A549 (cell line): ENCODE results near the gene ATP9B. TPM values are rescaled to one million over a fixed set of nuclear protein-coding genes. Genes with fewer than 3 reads are reported as not detected.

ENCODE experiments used
- ATAC-seq, 2 experiments: fragments of 200-7000 bp in 1 of 2; fragments of >200 bp in 1 of 2; cut with Nextera tagmentation in 1 of 2; cut with Tn5 transposase in 1 of 2; 3 replicates each; pipeline versions ENCODE4 v1.8.0 to v1.9.1; 2018 to 2020; ENCODE audit warnings: mild to moderate bottlenecking in 1 of 2, moderate library complexity in 1 of 2
- CTCF ChIA-PET: fragments of 300-600 bp; sonication (Branson Sonifier 250); formaldehyde crosslinking; extraction: SDS; loops from one replicate; lab custom pipeline; 2021; ENCODE audit warnings: antibody characterized with exemption, inconsistent platforms; lab: Yijun Ruan, JAX
- POLR2A ChIA-PET: fragments of 350-600 bp; formaldehyde crosslinking; extraction: SDS; loops from one replicate; lab custom pipeline; 2021; ENCODE audit warnings: antibody characterized with exemption, inconsistent platforms; lab: Yijun Ruan, JAX
- DNase-seq, 2 experiments: peaks; one replicate each; pipeline versions ENCODE4 v3.0.0 to v3.0.0-alpha.2; 2011 to 2016; ENCODE audit warnings: low read depth in 1 of 2, low spot score in 1 of 2
- FAIRE-seq: peaks from 2 replicates; lab custom pipeline; 2011; peaks lifted over from hg19 to GRCh38; lab: Jason Lieb, UNC
- H3K27ac ChIP-seq, 2 experiments: fragments of >200 bp; sonication (Bioruptor Twin); formaldehyde crosslinking; 3 replicates each; pipeline ENCODE4 v1.5.1; 2016 to 2017
- H3K4me1 ChIP-seq: fragments of >200 bp; sonication (Bioruptor Twin); formaldehyde crosslinking; 3 replicates; pipeline ENCODE4 v1.6.1; 2016
- H3K4me2 ChIP-seq: fragments of >200 bp; sonication (Bioruptor Twin); formaldehyde crosslinking; 3 replicates; pipeline ENCODE4 v1.6.1; 2016
- H3K4me3 ChIP-seq: fragments of >200 bp; sonication (Bioruptor Twin); formaldehyde crosslinking; 3 replicates; pipeline ENCODE4 v1.5.1; 2016
- H3K9me3 ChIP-seq: fragments of >200 bp; sonication (Bioruptor Twin); formaldehyde crosslinking; 3 replicates; pipeline ENCODE4 v1.6.1; 2016
- CHD2 ChIP-seq: fragments of 150-350 bp; IDR thresholded peaks from 2 replicates; pipeline ENCODE4 v1.6.1; 2014; ENCODE audit warnings: low read length; ENCODE audit not compliant: partially characterized antibody
- EHF ChIP-seq: fragments of 250-450 bp; sonication (Bioruptor Pico); IDR thresholded peaks from 2 replicates; pipeline ENCODE4 v1.5.0; 2020; ENCODE audit warnings: mild to moderate bottlenecking
- EHMT2 ChIP-seq: fragments of 200-600 bp; sonication (generic); IDR thresholded peaks from 2 replicates; pipeline ENCODE4 v1.6.1; 2016; ENCODE audit warnings: antibody characterized with exemption, low read depth, mild to moderate bottlenecking, moderate library complexity
- EP300 ChIP-seq, 2 experiments: fragments of >200 bp; sonication (Bioruptor Twin); formaldehyde crosslinking; IDR thresholded peaks; 2 replicates in 1 of 2; 3 replicates in 1 of 2; pipeline ENCODE4 v1.6.1; 2016 to 2017
- ESRRA ChIP-seq: fragments of 150-350 bp; IDR thresholded peaks from 2 replicates; pipeline ENCODE4 v1.6.1; 2014; ENCODE audit warnings: mild to moderate bottlenecking, low read length, borderline replicate concordance
- FOXS1 ChIP-seq: fragments of 250-450 bp; sonication (Bioruptor Pico); IDR thresholded peaks from 2 replicates; pipeline ENCODE4 v1.5.0; 2020; ENCODE audit warnings: mild to moderate bottlenecking, moderate library complexity
- GATA3 ChIP-seq: IDR thresholded peaks from 2 replicates; pipeline ENCODE4 v1.6.1; 2012; ENCODE audit warnings: borderline replicate concordance
- JUNB ChIP-seq: fragments of >200 bp; sonication (Bioruptor Twin); formaldehyde crosslinking; IDR thresholded peaks from 2 replicates; pipeline ENCODE4 v1.6.1; 2016
- KDM1A ChIP-seq: fragments of 200-600 bp; sonication (generic); IDR thresholded peaks from 2 replicates; pipeline ENCODE4 v1.6.1; 2016; ENCODE audit warnings: low read depth, mild to moderate bottlenecking
- MAZ ChIP-seq: fragments of 150-350 bp; IDR thresholded peaks from 2 replicates; pipeline ENCODE4 v1.6.1; 2014; ENCODE audit warnings: antibody characterized with exemption, low read depth, low read length, borderline replicate concordance
- MYC ChIP-seq: IDR thresholded peaks from 2 replicates; pipeline ENCODE4 v1.6.1; 2012; ENCODE audit warnings: mild to moderate bottlenecking, inconsistent platforms, low read length, improper control_type of control experiment, borderline replicate concordance
- NPAS2 ChIP-seq: fragments of 250-450 bp; sonication (Bioruptor Pico); IDR thresholded peaks from 2 replicates; pipeline ENCODE4 v1.8.0; 2022; ENCODE audit warnings: mild to moderate bottlenecking, moderate library complexity, borderline replicate concordance
- NR3C1 ChIP-seq: fragments of >200 bp; sonication (Bioruptor Twin); formaldehyde crosslinking; IDR thresholded peaks from 3 replicates; pipeline ENCODE4 v1.6.1; 2017
- PHF8 ChIP-seq: fragments of 200-600 bp; sonication (generic); IDR thresholded peaks from 2 replicates; pipeline ENCODE4 v1.6.1; 2016; ENCODE audit warnings: low read depth, mild to moderate bottlenecking, antibody characterized with exemption, moderate library complexity, borderline replicate concordance
- POLR2A ChIP-seq: IDR thresholded peaks from 2 replicates; pipeline ENCODE4 v1.6.1; 2012; ENCODE audit warnings: mild to moderate bottlenecking, low read length
- POLR2AphosphoS2 ChIP-seq: conservative IDR thresholded peaks from 2 replicates; pipeline ENCODE4 v1.6.1; 2012; ENCODE audit warnings: low read length, improper control_type of control experiment, inconsistent platforms
- RARB ChIP-seq: fragments of 250-450 bp; sonication (Bioruptor Pico); IDR thresholded peaks from 2 replicates; pipeline ENCODE4 v1.8.0; 2021; ENCODE audit warnings: mild to moderate bottlenecking, moderate library complexity
- RCOR1 ChIP-seq: fragments of 150-350 bp; IDR thresholded peaks from 2 replicates; pipeline ENCODE4 v1.6.1; 2014; ENCODE audit warnings: antibody characterized with exemption, low read length, low read depth
- RNF2 ChIP-seq: fragments of 200-600 bp; sonication (generic); IDR thresholded peaks from 2 replicates; pipeline ENCODE4 v1.6.1; 2016; ENCODE audit warnings: low read depth, mild to moderate bottlenecking, antibody characterized with exemption, moderate library complexity, borderline replicate concordance
- TFCP2L1 ChIP-seq: fragments of 250-450 bp; sonication (Bioruptor Pico); IDR thresholded peaks from 2 replicates; pipeline ENCODE4 v1.5.0; 2021; ENCODE audit warnings: mild to moderate bottlenecking
- ZC3H11A ChIP-seq: fragments of 450-650 bp; IDR thresholded peaks from 2 replicates; pipeline ENCODE4 v1.6.1; 2014; ENCODE audit warnings: antibody characterized with exemption, mild to moderate bottlenecking
- ZFP36 ChIP-seq: fragments of 450-650 bp; IDR thresholded peaks from 2 replicates; pipeline ENCODE4 v1.6.1; 2014; ENCODE audit warnings: borderline replicate concordance; ENCODE audit not compliant: partially characterized antibody
- WGBS: methylation state at CpG from one replicate; pipeline ENCODE4 v1.1.6; 2017; ENCODE audit errors: missing lambda C conversion rate; 5-methylcytosine and 5-hydroxymethylcytosine counted together
- polyA plus RNA-seq, 4 experiments: library from polyadenylated mRNA; depleted of rRNA in 3 of 4; stranded (reverse); fragments of >200 nt; fragmentation: RNase III in 1 of 4; extraction: RNeasy Plus Mini Kit Qiagen cat#74134 plus additional on column Dnase treatment in 1 of 4; gene quantifications; 2 replicates in 3 of 4; 3 replicates in 1 of 4; pipeline ENCODE4 v1.2.3, GENCODE V29; 2011 to 2017
- TF ChIP-seq, protein P1 (sequence below): fragments of >200 bp; sonication (Bioruptor Twin); formaldehyde crosslinking; IDR thresholded peaks from 3 replicates; pipeline ENCODE4 v1.5.1; 2016
- TF ChIP-seq, protein P2 (sequence below): fragments of >200 bp; sonication (Bioruptor Twin); formaldehyde crosslinking; IDR thresholded peaks from 3 replicates; pipeline ENCODE4 v1.6.1; 2016
- TF ChIP-seq, protein P3 (sequence below): fragments of 250-450 bp; sonication (Bioruptor Pico); IDR thresholded peaks from 2 replicates; pipeline ENCODE4 v1.5.0; 2021; ENCODE audit warnings: mild to moderate bottlenecking, moderate library complexity, borderline replicate concordance

ATP9B gene
- polyA plus RNA-seq, 2 of the 4 experiments (the other 2 are of a cell fraction): 22.6 to 35.7 TPM

DNA sequence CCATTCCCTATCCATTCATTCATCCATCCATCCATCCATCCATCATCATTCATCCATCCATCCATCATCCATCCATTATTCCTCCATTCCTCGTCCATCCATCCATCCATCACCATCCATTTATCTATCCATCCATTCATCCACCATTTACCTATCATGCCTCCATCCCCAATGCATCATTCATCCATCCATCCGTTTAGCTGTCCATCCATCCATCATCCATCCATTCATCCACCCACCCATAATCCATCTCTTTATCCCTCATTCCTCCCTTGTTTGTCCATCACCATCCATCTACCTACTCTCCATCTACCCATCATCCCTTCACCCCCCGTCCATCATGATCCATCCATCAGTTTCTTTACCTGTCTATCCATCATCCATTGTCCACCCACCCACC is 340.1 kb downstream of the ATP9B start:
- POLR2A ChIA-PET: no interaction called here
- no peak overlapping the region for H3K4me2 ChIP-seq
- no peaks in the 10 kb centered on the region for H3K4me1 ChIP-seq
- H3K9me3 ChIP-seq: no peaks in the 10 kb centered on the region
- no peak overlapping the region for H3K27ac ChIP-seq
- no peak for FAIRE-seq
- no peak overlapping the region for H3K4me3 ChIP-seq
- ATAC-seq: no peak
- no peak for DNase-seq
- 52% methylated on average over 3 of the region's 3 CpGs for WGBS
- TF ChIP-seq RCOR1 (no peak), EP300 (IDR thresholded peaks at IDR 0.05) (no peak), NR3C1 (no peak), NPAS2 (CRISPR knock-in tag) (no peak), GATA3 (no peak), PHF8 (no peak), POLR2AphosphoS2 (no peak), RARB (no peak), JUNB (no peak), MAZ (no peak)
- TF ChIP-seq, protein P1, sequence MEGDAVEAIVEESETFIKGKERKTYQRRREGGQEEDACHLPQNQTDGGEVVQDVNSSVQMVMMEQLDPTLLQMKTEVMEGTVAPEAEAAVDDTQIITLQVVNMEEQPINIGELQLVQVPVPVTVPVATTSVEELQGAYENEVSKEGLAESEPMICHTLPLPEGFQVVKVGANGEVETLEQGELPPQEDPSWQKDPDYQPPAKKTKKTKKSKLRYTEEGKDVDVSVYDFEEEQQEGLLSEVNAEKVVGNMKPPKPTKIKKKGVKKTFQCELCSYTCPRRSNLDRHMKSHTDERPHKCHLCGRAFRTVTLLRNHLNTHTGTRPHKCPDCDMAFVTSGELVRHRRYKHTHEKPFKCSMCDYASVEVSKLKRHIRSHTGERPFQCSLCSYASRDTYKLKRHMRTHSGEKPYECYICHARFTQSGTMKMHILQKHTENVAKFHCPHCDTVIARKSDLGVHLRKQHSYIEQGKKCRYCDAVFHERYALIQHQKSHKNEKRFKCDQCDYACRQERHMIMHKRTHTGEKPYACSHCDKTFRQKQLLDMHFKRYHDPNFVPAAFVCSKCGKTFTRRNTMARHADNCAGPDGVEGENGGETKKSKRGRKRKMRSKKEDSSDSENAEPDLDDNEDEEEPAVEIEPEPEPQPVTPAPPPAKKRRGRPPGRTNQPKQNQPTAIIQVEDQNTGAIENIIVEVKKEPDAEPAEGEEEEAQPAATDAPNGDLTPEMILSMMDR: no peak
- TF ChIP-seq, all 56 proteins: peak for 0
- CTCF ChIA-PET: no interaction called here

- FAIRE-seq (no peak), ATAC-seq (no peak), DNase-seq (no peak)
- H3K27ac ChIP-seq: no peak overlapping the region
- H3K9me3 ChIP-seq: no peaks in the 10 kb centered on the region
- TF ChIP-seq NPAS2 (CRISPR knock-in tag) (no peak), TFCP2L1 (CRISPR knock-in tag) (no peak), ESRRA (no peak), MYC (no peak), POLR2A (no peak), ZC3H11A (no peak), ZFP36 (no peak), JUNB (no peak), CHD2 (no peak), RNF2 (no peak), EHMT2 (no peak), KDM1A (no peak), FOXS1 (CRISPR knock-in tag) (no peak), GATA3 (no peak), EHF (CRISPR knock-in tag) (no peak), NR3C1 (no peak)
- TF ChIP-seq, protein P2, sequence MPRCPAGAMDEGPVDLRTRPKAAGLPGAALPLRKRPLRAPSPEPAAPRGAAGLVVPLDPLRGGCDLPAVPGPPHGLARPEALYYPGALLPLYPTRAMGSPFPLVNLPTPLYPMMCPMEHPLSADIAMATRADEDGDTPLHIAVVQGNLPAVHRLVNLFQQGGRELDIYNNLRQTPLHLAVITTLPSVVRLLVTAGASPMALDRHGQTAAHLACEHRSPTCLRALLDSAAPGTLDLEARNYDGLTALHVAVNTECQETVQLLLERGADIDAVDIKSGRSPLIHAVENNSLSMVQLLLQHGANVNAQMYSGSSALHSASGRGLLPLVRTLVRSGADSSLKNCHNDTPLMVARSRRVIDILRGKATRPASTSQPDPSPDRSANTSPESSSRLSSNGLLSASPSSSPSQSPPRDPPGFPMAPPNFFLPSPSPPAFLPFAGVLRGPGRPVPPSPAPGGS: no peak
- TF ChIP-seq, protein P1: no peak
- TF ChIP-seq, protein P3, sequence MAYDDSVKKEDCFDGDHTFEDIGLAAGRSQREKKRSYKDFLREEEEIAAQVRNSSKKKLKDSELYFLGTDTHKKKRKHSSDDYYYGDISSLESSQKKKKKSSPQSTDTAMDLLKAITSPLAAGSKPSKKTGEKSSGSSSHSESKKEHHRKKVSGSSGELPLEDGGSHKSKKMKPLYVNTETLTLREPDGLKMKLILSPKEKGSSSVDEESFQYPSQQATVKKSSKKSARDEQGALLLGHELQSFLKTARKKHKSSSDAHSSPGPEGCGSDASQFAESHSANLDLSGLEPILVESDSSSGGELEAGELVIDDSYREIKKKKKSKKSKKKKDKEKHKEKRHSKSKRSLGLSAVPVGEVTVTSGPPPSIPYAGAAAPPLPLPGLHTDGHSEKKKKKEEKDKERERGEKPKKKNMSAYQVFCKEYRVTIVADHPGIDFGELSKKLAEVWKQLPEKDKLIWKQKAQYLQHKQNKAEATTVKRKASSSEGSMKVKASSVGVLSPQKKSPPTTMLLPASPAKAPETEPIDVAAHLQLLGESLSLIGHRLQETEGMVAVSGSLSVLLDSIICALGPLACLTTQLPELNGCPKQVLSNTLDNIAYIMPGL (CRISPR knock-in tag): no peak
- ChIA-PET POLR2A (no interaction called here), CTCF (no interaction called here)
- H3K4me3 ChIP-seq: no peak overlapping the region
- H3K4me2 ChIP-seq: no peak overlapping the region
- 90% methylated on average over 19 of the region's 30 CpGs for WGBS
- no peaks in the 10 kb centered on the region for H3K4me1 ChIP-seq
Measured at GRCh38 chr18:79410171-79410641, 341.0 kb downstream of the ATP9B start.
